ENCODE data around the gene ALKBH2. TPM values are rescaled to one million over a fixed set of nuclear protein-coding genes. Genes with fewer than 3 reads are reported as not detected.

The ALKBH2 gene
- total and polyA plus RNA-seq, 2 experiments from 2014 or later = 14.0 to 22.1 TPM

DNA sequence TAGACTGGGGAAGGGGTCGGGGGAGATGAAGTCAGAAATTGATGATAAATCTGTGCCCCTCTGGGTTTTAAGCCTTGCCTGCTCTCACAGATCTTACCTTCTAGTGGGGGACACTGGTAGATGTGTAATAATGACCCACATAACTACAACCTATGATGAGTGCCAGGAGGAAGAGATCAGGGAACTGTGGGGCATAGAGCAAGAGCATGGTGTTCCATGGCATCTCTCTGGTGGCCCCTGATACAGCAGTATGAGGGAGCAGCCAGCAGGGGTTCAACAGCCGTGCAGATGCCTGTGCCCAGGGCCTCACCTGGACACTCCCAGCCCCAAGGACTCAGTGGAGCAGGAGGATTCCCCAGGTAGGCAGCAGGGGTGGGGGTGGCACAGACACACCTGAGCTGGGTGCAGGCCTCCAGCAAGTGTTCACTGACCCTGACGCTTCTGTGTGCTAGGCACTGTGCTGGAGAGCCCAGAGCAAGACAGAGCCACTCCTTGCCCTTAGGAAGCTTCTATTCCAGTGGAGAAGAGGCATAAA lies 28.1 kb upstream of the ALKBH2 start:
- no peak overlapping the region for H3K4me3 ChIP-seq
- no peak for DNase-seq (ENCODE audit: low spot score)
- WGBS (ENCODE audit: low lambda C conversion rate, missing lambda C conversion rate) = 95% methylated on average over 3 of the region's 3 CpGs
- H3K79me2 ChIP-seq = peaks cover 3% of the 10 kb centered on the region
- TF ChIP-seq EZH2phosphoT487 (IDR thresholded peaks at IDR 0.05; ENCODE audit: low read depth, severe bottlenecking, unreplicated experiment) (no peak), EZH2 (IDR thresholded peaks at IDR 0.05; ENCODE audit: borderline replicate concordance) (no peak)
- TF ChIP-seq, protein P1, sequence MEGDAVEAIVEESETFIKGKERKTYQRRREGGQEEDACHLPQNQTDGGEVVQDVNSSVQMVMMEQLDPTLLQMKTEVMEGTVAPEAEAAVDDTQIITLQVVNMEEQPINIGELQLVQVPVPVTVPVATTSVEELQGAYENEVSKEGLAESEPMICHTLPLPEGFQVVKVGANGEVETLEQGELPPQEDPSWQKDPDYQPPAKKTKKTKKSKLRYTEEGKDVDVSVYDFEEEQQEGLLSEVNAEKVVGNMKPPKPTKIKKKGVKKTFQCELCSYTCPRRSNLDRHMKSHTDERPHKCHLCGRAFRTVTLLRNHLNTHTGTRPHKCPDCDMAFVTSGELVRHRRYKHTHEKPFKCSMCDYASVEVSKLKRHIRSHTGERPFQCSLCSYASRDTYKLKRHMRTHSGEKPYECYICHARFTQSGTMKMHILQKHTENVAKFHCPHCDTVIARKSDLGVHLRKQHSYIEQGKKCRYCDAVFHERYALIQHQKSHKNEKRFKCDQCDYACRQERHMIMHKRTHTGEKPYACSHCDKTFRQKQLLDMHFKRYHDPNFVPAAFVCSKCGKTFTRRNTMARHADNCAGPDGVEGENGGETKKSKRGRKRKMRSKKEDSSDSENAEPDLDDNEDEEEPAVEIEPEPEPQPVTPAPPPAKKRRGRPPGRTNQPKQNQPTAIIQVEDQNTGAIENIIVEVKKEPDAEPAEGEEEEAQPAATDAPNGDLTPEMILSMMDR (IDR thresholded peaks at IDR 0.05; ENCODE audit: poor library complexity) = no peak
- H3K27ac ChIP-seq = no peak overlapping the region
- no peak overlapping the region for H2AFZ ChIP-seq
- H3K36me3 ChIP-seq (replicated peaks; ENCODE audit: insufficient read depth, low read depth) = no peaks in the 10 kb centered on the region
- peaks cover 9% of the 10 kb centered on the region for H3K4me1 ChIP-seq (ENCODE audit: insufficient read depth)
- no peaks in the 10 kb centered on the region for H3K27me3 ChIP-seq
- no peaks in the 10 kb centered on the region for H3K9me2 ChIP-seq (replicated peaks; ENCODE audit: insufficient read depth)
- H3K9me3 ChIP-seq (ENCODE audit: low read depth) = no peaks in the 10 kb centered on the region
- no peaks in the 10 kb centered on the region for H4K20me1 ChIP-seq (ENCODE audit: insufficient read depth, poor library complexity, severe bottlenecking)
- H3K4me2 ChIP-seq = no peak overlapping the region

DNA sequence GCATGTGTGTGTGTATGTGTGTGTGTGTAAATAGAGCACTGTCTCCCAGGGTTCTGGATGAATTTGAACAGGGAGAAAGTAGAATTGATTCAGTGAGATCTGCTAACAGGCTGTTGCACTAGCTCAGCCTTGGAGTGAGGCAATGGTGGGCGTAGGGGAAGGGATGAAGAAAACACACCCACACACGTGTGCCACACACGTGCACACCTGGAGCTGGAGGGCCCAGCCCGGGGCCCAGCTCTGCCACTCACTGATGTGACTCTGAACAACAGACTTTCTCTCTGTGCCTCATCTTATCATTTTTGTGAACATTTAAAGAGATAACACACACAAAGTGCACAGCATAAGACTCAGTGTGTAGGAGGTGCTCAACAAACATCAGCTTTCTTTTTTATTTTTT lies 27.3 kb upstream of the ALKBH2 start:
- Histone ChIP-seq H4K20me1 (ENCODE audit: insufficient read depth, poor library complexity, severe bottlenecking) (no peaks in the 10 kb centered on the region), H3K4me2 (no peak overlapping the region)

DNA sequence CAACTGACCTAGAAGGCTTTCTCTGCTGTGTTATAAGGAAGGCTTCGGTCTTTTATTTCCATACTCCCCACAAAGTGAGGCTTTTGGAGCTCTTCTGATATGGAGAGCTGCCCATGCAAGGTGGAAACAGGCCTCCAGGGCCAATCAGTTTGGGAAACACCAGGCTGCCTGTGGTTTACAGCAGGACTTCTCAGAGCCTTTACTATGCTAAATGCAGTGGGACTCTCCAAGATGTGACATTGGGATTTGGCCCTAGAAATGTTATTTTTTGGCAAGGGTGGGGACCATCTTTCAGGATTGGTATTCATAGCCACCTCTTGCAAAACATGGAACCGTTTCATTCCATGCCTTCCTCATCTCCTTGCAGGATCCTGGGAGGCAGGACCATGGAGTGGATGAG lies 26.8 kb upstream of the ALKBH2 start:
- no peak for DNase-seq (ENCODE audit: low spot score)
- Histone ChIP-seq H2AFZ (no peak overlapping the region), H3K4me2 (no peak overlapping the region), H4K20me1 (ENCODE audit: insufficient read depth, poor library complexity, severe bottlenecking) (no peaks in the 10 kb centered on the region), H3K9me2 (replicated peaks; ENCODE audit: insufficient read depth) (no peaks in the 10 kb centered on the region), H3K79me2 (peaks cover 3% of the 10 kb centered on the region), H3K4me3 (no peak overlapping the region), H3K27ac (no peak overlapping the region), H3K36me3 (replicated peaks; ENCODE audit: insufficient read depth, low read depth) (no peaks in the 10 kb centered on the region), H3K27me3 (no peaks in the 10 kb centered on the region), H3K9me3 (ENCODE audit: low read depth) (no peaks in the 10 kb centered on the region), H3K4me1 (ENCODE audit: insufficient read depth) (peaks cover 21% of the 10 kb centered on the region)
- 84% methylated on average over 2 of the region's 2 CpGs for WGBS (ENCODE audit: low lambda C conversion rate, missing lambda C conversion rate)
- TF ChIP-seq, protein P1 (IDR thresholded peaks at IDR 0.05; ENCODE audit: poor library complexity) = no peak
- TF ChIP-seq EZH2phosphoT487 (IDR thresholded peaks at IDR 0.05; ENCODE audit: low read depth, severe bottlenecking, unreplicated experiment) (no peak), EZH2 (IDR thresholded peaks at IDR 0.05; ENCODE audit: borderline replicate concordance) (no peak)

More for the DNA sequence above, 27.3 kb upstream of the ALKBH2 start:
- Histone ChIP-seq H3K27ac (no peak overlapping the region), H3K27me3 (no peaks in the 10 kb centered on the region), H3K4me3 (no peak overlapping the region), H2AFZ (no peak overlapping the region), H3K4me1 (ENCODE audit: insufficient read depth) (peaks cover 16% of the 10 kb centered on the region), H3K79me2 (peaks cover 3% of the 10 kb centered on the region), H3K9me2 (replicated peaks; ENCODE audit: insufficient read depth) (no peaks in the 10 kb centered on the region), H3K9me3 (ENCODE audit: low read depth) (no peaks in the 10 kb centered on the region), H3K36me3 (replicated peaks; ENCODE audit: insufficient read depth, low read depth) (no peaks in the 10 kb centered on the region)
- TF ChIP-seq, protein P1 (IDR thresholded peaks at IDR 0.05; ENCODE audit: poor library complexity) = no peak
- TF ChIP-seq EZH2 (IDR thresholded peaks at IDR 0.05; ENCODE audit: borderline replicate concordance) (no peak), EZH2phosphoT487 (IDR thresholded peaks at IDR 0.05; ENCODE audit: low read depth, severe bottlenecking, unreplicated experiment) (no peak)
- no peak for DNase-seq (ENCODE audit: low spot score)
- 63% methylated on average over 4 of the region's 4 CpGs for WGBS (ENCODE audit: low lambda C conversion rate, missing lambda C conversion rate)
